Measurements from ENCODE around the gene TNXB.
"Not testable (repeated sequence)": the region's sequence is repeated elsewhere in the genome, so short reads cannot be mapped to it uniquely, and the experiment has no call there.

TNXB gene

DNA sequence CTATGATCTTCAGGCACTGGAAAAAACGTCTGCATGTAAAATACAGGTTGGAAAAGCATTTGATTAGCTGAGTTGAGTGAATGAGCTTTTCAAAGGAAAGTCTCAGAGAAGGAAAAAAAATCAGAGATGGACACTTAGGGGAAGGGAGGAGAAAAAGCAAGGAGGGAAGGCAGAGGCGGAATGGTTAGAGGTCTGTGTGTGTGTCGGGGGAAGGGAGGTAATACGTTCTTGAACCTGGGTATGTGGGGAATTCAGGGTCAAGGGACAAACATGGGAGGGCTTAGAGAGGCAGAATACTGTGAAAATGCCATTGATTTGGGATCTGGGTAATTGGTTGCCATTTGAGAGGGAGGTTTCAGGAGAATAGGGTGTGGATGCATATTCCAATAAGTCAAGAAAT is 37.5 kb upstream of the TNXB start:
- DNase-seq (ENCODE audit: low spot score) (no peak), ATAC-seq (ENCODE audit: low read depth) (no peak)
- H3K36me3 ChIP-seq (ENCODE audit: low read depth): no peaks in the 10 kb centered on the region
- no peaks in the 10 kb centered on the region for H3K27me3 ChIP-seq (ENCODE audit: insufficient read depth, poor library complexity, severe bottlenecking)
- no peak overlapping the region for H3K4me3 ChIP-seq (ENCODE audit: severe bottlenecking)
- H3K9me3 ChIP-seq (ENCODE audit: severe bottlenecking): no peaks in the 10 kb centered on the region
- no peaks in the 10 kb centered on the region for H3K4me1 ChIP-seq (ENCODE audit: insufficient read depth, poor library complexity, severe bottlenecking)
- TF ChIP-seq, protein P1, sequence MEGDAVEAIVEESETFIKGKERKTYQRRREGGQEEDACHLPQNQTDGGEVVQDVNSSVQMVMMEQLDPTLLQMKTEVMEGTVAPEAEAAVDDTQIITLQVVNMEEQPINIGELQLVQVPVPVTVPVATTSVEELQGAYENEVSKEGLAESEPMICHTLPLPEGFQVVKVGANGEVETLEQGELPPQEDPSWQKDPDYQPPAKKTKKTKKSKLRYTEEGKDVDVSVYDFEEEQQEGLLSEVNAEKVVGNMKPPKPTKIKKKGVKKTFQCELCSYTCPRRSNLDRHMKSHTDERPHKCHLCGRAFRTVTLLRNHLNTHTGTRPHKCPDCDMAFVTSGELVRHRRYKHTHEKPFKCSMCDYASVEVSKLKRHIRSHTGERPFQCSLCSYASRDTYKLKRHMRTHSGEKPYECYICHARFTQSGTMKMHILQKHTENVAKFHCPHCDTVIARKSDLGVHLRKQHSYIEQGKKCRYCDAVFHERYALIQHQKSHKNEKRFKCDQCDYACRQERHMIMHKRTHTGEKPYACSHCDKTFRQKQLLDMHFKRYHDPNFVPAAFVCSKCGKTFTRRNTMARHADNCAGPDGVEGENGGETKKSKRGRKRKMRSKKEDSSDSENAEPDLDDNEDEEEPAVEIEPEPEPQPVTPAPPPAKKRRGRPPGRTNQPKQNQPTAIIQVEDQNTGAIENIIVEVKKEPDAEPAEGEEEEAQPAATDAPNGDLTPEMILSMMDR (IDR thresholded peaks at IDR 0.05; ENCODE audit: poor library complexity, severe bottlenecking): no peak
- no peak overlapping the region for H3K27ac ChIP-seq (ENCODE audit: poor library complexity, severe bottlenecking)

DNA sequence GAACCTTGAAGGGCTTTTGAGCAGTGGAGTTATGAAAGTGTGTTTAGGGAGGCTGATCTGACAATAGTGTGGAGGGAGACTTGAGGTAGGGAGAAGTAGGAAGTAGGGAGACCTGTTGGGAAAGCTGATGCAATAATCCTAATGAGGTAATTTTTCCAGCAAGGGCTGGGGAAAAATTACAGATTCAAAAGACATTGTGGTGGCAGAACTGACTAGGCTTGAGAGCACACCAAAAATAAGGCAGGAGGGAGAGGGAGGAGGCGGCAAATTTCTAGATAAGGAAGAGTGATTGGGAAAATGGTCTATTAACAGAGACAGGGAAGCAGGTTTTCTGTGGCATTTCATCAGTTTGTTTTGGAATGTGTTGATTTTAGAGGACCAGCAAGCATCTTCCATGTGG is 37.1 kb upstream of the TNXB start:
- Histone ChIP-seq H3K36me3 (ENCODE audit: low read depth) (no peaks in the 10 kb centered on the region), H3K27ac (ENCODE audit: poor library complexity, severe bottlenecking) (no peak overlapping the region), H3K9me3 (ENCODE audit: severe bottlenecking) (no peaks in the 10 kb centered on the region), H3K4me3 (ENCODE audit: severe bottlenecking) (no peak overlapping the region), H3K27me3 (ENCODE audit: insufficient read depth, poor library complexity, severe bottlenecking) (no peaks in the 10 kb centered on the region), H3K4me1 (ENCODE audit: insufficient read depth, poor library complexity, severe bottlenecking) (no peaks in the 10 kb centered on the region)
- no peak for ATAC-seq (ENCODE audit: low read depth)
- TF ChIP-seq, protein P1 (IDR thresholded peaks at IDR 0.05; ENCODE audit: poor library complexity, severe bottlenecking): no peak
- no peak for DNase-seq (ENCODE audit: low spot score)

DNA sequence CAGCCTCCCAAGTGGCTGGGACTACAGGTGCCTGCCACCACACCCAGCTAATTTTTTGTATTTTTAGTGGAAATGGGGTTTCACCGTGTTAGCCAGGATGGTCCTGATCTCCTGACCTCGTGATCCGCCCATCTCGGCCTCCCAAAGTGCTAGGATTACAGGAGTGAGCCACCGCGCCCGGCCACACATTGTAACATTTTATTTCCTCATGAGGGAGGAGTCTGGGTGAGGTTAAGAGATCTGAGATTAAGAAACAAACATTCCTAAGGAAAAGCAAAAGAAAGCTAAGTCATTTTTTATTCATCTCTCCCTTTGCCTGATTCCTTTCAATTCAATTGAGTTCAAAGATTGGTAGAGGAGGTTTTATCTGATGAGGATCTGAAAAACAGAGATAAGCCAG is 35.1 kb upstream of the TNXB start:
- not testable (repeated sequence) for DNase-seq (ENCODE audit: low spot score); H3K4me3 ChIP-seq (ENCODE audit: severe bottlenecking); H3K27me3 ChIP-seq (ENCODE audit: insufficient read depth, poor library complexity, severe bottlenecking); H3K9me3 ChIP-seq (ENCODE audit: severe bottlenecking); H3K27ac ChIP-seq (ENCODE audit: poor library complexity, severe bottlenecking); H3K4me1 ChIP-seq (ENCODE audit: insufficient read depth, poor library complexity, severe bottlenecking); H3K36me3 ChIP-seq (ENCODE audit: low read depth); ATAC-seq (ENCODE audit: low read depth)

DNA sequence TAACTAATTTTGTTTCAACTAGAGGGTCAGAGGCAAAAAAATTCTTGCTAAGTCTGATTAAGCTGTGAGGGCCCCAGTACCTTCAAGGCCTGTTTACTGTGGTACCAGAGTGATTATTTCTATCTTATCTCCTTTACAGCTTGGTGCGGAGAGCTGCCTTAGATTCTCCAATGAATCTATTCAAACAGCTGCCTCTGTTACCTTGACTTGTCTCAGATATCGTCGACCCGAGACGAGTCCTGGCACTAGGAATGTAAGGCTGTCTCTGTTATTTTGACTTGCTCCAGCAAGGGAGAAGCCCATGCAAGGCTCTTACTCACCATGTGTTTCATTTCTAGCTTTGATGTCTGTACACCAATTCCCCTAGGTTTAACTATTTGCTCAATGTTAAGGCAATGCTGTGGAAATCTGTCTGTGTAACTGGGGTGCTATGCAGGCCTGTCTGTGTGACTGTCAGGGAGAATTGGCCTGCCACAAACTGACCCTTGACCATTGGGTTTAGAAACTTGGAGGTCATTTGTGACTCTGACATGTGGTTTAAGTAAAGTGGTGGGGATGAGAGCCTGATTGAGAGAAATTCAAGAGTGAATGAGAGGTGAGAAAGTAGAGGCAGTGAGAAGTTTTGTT is 31.4 kb upstream of the TNXB start:
- no peak overlapping the region for H3K27ac ChIP-seq (ENCODE audit: poor library complexity, severe bottlenecking)
- H3K9me3 ChIP-seq (ENCODE audit: severe bottlenecking): no peaks in the 10 kb centered on the region
- ATAC-seq (ENCODE audit: low read depth): no peak
- TF ChIP-seq, protein P1 (IDR thresholded peaks at IDR 0.05; ENCODE audit: poor library complexity, severe bottlenecking): no peak
- DNase-seq (ENCODE audit: low spot score): no peak
- no peaks in the 10 kb centered on the region for H3K27me3 ChIP-seq (ENCODE audit: insufficient read depth, poor library complexity, severe bottlenecking)
- no peaks in the 10 kb centered on the region for H3K4me1 ChIP-seq (ENCODE audit: insufficient read depth, poor library complexity, severe bottlenecking)
- H3K36me3 ChIP-seq (ENCODE audit: low read depth): no peaks in the 10 kb centered on the region
- H3K4me3 ChIP-seq (ENCODE audit: severe bottlenecking): no peak overlapping the region

DNA sequence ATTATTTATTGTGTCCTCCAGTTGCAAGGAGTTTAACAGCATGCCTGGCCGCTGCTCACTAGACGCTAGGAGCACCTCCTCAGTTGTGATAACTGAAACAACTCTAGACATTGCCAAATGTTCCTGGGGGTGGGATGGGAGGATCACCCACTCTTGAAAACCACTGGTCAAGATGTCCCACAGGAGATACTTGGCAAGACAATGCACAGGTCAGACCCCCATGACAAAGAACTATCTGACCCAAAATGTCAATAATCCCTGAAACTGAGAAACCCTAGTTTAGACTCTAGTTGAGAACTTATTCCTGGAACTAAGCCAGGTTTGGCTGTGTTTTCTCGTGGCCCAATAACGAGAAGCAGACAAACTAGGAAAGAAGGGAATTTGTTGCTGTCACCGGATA is 30.5 kb upstream of the TNXB start:
- ATAC-seq (ENCODE audit: low read depth): no peak
- no peaks in the 10 kb centered on the region for H3K4me1 ChIP-seq (ENCODE audit: insufficient read depth, poor library complexity, severe bottlenecking)
- no peak for DNase-seq (ENCODE audit: low spot score)
- H3K36me3 ChIP-seq (ENCODE audit: low read depth): no peaks in the 10 kb centered on the region
- TF ChIP-seq, protein P1 (IDR thresholded peaks at IDR 0.05; ENCODE audit: poor library complexity, severe bottlenecking): no peak
- H3K9me3 ChIP-seq (ENCODE audit: severe bottlenecking): no peaks in the 10 kb centered on the region
- no peak overlapping the region for H3K4me3 ChIP-seq (ENCODE audit: severe bottlenecking)
- H3K27me3 ChIP-seq (ENCODE audit: insufficient read depth, poor library complexity, severe bottlenecking): no peaks in the 10 kb centered on the region
- H3K27ac ChIP-seq (ENCODE audit: poor library complexity, severe bottlenecking): no peak overlapping the region
